HCT116 (cell line): Measurements from ENCODE around the gene ERCC6. TPM values are rescaled to one million over a fixed set of nuclear protein-coding genes. Genes with fewer than 3 reads are reported as not detected.

Experiments used
- ATAC-seq: fragments of 200-7000 bp; cut with Tn5 transposase; 2 replicates; pipeline ENCODE4 v1.9.1; 2020; ENCODE audit warnings: mild to moderate bottlenecking, moderate library complexity
- BruUV-seq: library from RNA; stranded (reverse); fragments of 400-500 nt; replicated peaks from 2 replicates; lab custom pipeline; 2021; lab: Mats Ljungman, UMichigan
- CTCF ChIA-PET: fragments of 300-600 bp; sonication (Branson Sonifier 250); formaldehyde crosslinking; loops from one replicate; lab custom pipeline; 2021; ENCODE audit warnings: antibody characterized with exemption; lab: Charles Lee
- POLR2A ChIA-PET: fragments of 300-600, 350-600 bp; sonication (Branson Sonifier 250); formaldehyde crosslinking; loops from one replicate; lab custom pipeline; 2021; ENCODE audit warnings: antibody characterized with exemption; lab: Charles Lee
- RAD21 ChIA-PET, 2 experiments: fragments of 300-600 bp; sonication (Branson Sonifier 250); formaldehyde crosslinking; loops; one replicate each; lab custom pipeline; 2023; ENCODE audit warnings: low total read pairs in 2 of 2; ENCODE audit not compliant: uncharacterized antibody in 2 of 2, unreplicated experiment in 2 of 2, low non-redundant PET in 1 of 2; lab: Charles Lee
- DNase-seq: peaks from one replicate; pipeline ENCODE4 v3.0.0-alpha.2; 2010; ENCODE audit warnings: low read depth, low spot score
- H2AFZ ChIP-seq: fragments of 200-600 bp; shearing (Covaris generic), sonication (generic); 2 replicates; pipeline ENCODE4 v1.6.1; 2017; ENCODE audit warnings: low read depth, mixed run types, mixed read lengths, antibody characterized with exemption, low read length; ENCODE audit not compliant: poor library complexity, severe bottlenecking
- H3K27ac ChIP-seq: 2 replicates; pipeline ENCODE4 v1.5.1; 2012; ENCODE audit warnings: low read depth, low read length
- H3K27me3 ChIP-seq: fragments of 200-600 bp; sonication (generic); 2 replicates; pipeline ENCODE4 v1.6.1; 2016; ENCODE audit warnings: mixed run types, low read length, mixed read lengths; ENCODE audit not compliant: insufficient read depth
- H3K36me3 ChIP-seq, 2 experiments: fragments of 200-500 bp in 1 of 2; fragments of 200-600 bp in 1 of 2; sonication (Bioruptor generic) in 1 of 2; sonication (generic) in 1 of 2; 2 replicates each; pipeline versions ENCODE4 v1.5.1 to v1.6.1; 2014 to 2016; ENCODE audit warnings: low read length in 2 of 2, inconsistent platforms in 1 of 2, mixed read lengths in 1 of 2, mixed run types in 1 of 2; ENCODE audit not compliant: insufficient read depth in 2 of 2, control insufficient read depth in 1 of 2
- H3K4me1 ChIP-seq, 2 experiments: fragments of 200-600 bp in 1 of 2; sonication (generic) in 1 of 2; 2 replicates each; pipeline versions ENCODE4 v1.5.1 to v1.6.1; 2012 to 2017; ENCODE audit warnings: low read length in 2 of 2, inconsistent platforms in 1 of 2, mild to moderate bottlenecking in 1 of 2, mixed read lengths in 1 of 2, mixed run types in 1 of 2, moderate library complexity in 1 of 2; ENCODE audit not compliant: insufficient read depth in 2 of 2, control insufficient read depth in 1 of 2
- H3K4me2 ChIP-seq: fragments of 200-600 bp; sonication (generic); 2 replicates; pipeline ENCODE4 v1.6.1; 2017; ENCODE audit warnings: mixed run types, low read length, mixed read lengths
- H3K4me3 ChIP-seq, 2 experiments: fragments of 200-600 bp in 1 of 2; sonication (generic) in 1 of 2; replicated peaks in 1 of 2; 2 replicates each; pipeline ENCODE4 v1.5.1; 2011 to 2016; ENCODE audit warnings: low read length in 2 of 2, control low read depth in 1 of 2, low read depth in 1 of 2, mild to moderate bottlenecking in 1 of 2, mixed read lengths in 1 of 2, mixed run types in 1 of 2
- H3K79me2 ChIP-seq: fragments of 200-600 bp; sonication (generic); 2 replicates; pipeline ENCODE4 v1.6.1; 2017; ENCODE audit warnings: mild to moderate bottlenecking, mixed run types, low read length, moderate library complexity, mixed read lengths; ENCODE audit not compliant: insufficient read depth
- H3K9ac ChIP-seq: fragments of 200-600 bp; sonication (generic); 2 replicates; pipeline ENCODE4 v1.6.1; 2016; ENCODE audit warnings: low read length, mixed read lengths
- H3K9me2 ChIP-seq: fragments of 200-600 bp; sonication (generic), shearing (Covaris generic); 2 replicates; pipeline ENCODE4 v1.6.1; 2017; ENCODE audit warnings: mixed run types, mild to moderate bottlenecking, moderate library complexity; ENCODE audit not compliant: insufficient read depth
- H3K9me3 ChIP-seq, 2 experiments: fragments of 200-500 bp in 1 of 2; fragments of 200-600 bp in 1 of 2; sonication (Bioruptor generic) in 1 of 2; sonication (generic) in 1 of 2; 2 replicates each; pipeline ENCODE4 v1.6.1; 2014 to 2017; ENCODE audit warnings: low read length in 2 of 2, mixed read lengths in 2 of 2, inconsistent platforms in 1 of 2, low read depth in 1 of 2, mild to moderate bottlenecking in 1 of 2, mixed run types in 1 of 2, moderate library complexity in 1 of 2; ENCODE audit not compliant: control insufficient read depth in 1 of 2, insufficient read depth in 1 of 2
- H4K20me1 ChIP-seq: fragments of 200-600 bp; sonication (generic), shearing (Covaris generic); 2 replicates; pipeline ENCODE4 v1.6.1; 2017; ENCODE audit warnings: mixed run types, mild to moderate bottlenecking, moderate library complexity; ENCODE audit not compliant: insufficient read depth
- CEBPB ChIP-seq: IDR thresholded peaks from 2 replicates; pipeline ENCODE4 v1.6.1; 2012; ENCODE audit warnings: low read depth
- ELF1 ChIP-seq: IDR thresholded peaks from 2 replicates; pipeline ENCODE4 v1.6.1; 2012; ENCODE audit warnings: low read depth, borderline replicate concordance
- FOSL1 ChIP-seq: IDR thresholded peaks from 2 replicates; pipeline ENCODE4 v1.6.1; 2012; ENCODE audit warnings: low read depth
- JUND ChIP-seq: IDR thresholded peaks from 2 replicates; pipeline ENCODE4 v1.6.1; 2012
- MAX ChIP-seq: IDR thresholded peaks from 2 replicates; pipeline ENCODE4 v1.6.1; 2012
- RAD21 ChIP-seq: IDR thresholded peaks from 2 replicates; pipeline ENCODE4 v1.6.1; 2012; ENCODE audit warnings: low read depth, mild to moderate bottlenecking
- ZFX ChIP-seq: fragments of 450-650 bp; IDR thresholded peaks from 2 replicates; pipeline ENCODE4 v1.6.1; 2017
- intact Hi-C: fragments of 100-400 bp; cut with micrococcal nuclease; formaldehyde crosslinking; loops from 2 replicates; pipeline ENCODE4 v1.10.0; 2022
- total RNA-seq: library from RNA; stranded (reverse); gene quantifications from one replicate; pipeline ENCODE4 v1.2.1, GENCODE V29; 2021; ENCODE audit not compliant: unreplicated experiment
- TF ChIP-seq, protein P1 (sequence below): IDR thresholded peaks from 2 replicates; pipeline ENCODE4 v1.6.1; 2012; ENCODE audit warnings: low read depth
- TF ChIP-seq, protein P2 (sequence below), 3 experiments: fragments of 200-600 bp in 1 of 3; sonication (generic) in 1 of 3; IDR thresholded peaks in 2 of 3; conservative IDR thresholded peaks in 1 of 3; 2 replicates each; pipeline ENCODE4 v1.5.1; 2012 to 2017; ENCODE audit warnings: low read depth in 2 of 3, low read length in 2 of 3, antibody characterized with exemption in 1 of 3, borderline replicate concordance in 1 of 3, control low read depth in 1 of 3, mild to moderate bottlenecking in 1 of 3, mixed read lengths in 1 of 3, mixed run types in 1 of 3, moderate library complexity in 1 of 3; ENCODE audit not compliant: insufficient read depth in 1 of 3

Gene ERCC6
- total RNA-seq, 1 experiment from 2014 or later = 16.4 TPM

DNA sequence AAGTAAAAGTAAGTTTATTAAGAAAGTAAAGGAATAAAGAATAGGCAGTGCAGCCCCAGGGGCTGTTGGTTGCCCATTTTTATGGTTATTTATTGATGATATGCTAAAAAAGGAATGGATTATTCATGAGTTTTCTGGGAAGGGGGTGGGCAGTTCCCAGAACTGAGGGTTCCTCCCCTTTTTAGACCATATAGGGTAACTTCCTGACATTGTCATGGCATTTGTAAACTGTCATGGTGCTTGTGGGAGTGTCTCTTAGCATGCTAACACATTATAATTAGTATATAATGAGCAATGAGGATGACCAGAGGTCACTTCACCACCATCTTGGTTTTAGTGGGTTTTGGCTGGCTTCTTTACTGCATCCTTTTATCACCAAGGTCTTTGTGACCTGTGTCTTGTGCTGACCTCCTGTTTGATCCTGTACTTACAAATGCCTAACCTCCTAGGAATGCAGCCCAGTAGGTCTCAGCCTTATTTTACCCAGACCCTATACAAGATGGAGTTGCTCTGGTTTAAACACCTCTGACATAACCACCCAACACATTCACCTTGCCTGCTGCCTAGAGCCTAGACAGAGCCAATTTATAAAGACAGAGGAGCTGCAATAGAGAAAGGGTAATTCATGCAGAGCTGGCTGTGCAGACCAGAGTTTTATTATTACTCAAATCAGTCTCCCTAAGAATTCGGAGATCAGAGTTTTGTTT lies 10.9 kb upstream of the ERCC6 start (continued):
- TF ChIP-seq ZFX = no peak
- TF ChIP-seq RAD21 = no peak
- TF ChIP-seq, protein P1, sequence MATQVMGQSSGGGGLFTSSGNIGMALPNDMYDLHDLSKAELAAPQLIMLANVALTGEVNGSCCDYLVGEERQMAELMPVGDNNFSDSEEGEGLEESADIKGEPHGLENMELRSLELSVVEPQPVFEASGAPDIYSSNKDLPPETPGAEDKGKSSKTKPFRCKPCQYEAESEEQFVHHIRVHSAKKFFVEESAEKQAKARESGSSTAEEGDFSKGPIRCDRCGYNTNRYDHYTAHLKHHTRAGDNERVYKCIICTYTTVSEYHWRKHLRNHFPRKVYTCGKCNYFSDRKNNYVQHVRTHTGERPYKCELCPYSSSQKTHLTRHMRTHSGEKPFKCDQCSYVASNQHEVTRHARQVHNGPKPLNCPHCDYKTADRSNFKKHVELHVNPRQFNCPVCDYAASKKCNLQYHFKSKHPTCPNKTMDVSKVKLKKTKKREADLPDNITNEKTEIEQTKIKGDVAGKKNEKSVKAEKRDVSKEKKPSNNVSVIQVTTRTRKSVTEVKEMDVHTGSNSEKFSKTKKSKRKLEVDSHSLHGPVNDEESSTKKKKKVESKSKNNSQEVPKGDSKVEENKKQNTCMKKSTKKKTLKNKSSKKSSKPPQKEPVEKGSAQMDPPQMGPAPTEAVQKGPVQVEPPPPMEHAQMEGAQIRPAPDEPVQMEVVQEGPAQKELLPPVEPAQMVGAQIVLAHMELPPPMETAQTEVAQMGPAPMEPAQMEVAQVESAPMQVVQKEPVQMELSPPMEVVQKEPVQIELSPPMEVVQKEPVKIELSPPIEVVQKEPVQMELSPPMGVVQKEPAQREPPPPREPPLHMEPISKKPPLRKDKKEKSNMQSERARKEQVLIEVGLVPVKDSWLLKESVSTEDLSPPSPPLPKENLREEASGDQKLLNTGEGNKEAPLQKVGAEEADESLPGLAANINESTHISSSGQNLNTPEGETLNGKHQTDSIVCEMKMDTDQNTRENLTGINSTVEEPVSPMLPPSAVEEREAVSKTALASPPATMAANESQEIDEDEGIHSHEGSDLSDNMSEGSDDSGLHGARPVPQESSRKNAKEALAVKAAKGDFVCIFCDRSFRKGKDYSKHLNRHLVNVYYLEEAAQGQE = no peak
- no peak for TF ChIP-seq FOSL1
- TF ChIP-seq CEBPB = no peak

DNA sequence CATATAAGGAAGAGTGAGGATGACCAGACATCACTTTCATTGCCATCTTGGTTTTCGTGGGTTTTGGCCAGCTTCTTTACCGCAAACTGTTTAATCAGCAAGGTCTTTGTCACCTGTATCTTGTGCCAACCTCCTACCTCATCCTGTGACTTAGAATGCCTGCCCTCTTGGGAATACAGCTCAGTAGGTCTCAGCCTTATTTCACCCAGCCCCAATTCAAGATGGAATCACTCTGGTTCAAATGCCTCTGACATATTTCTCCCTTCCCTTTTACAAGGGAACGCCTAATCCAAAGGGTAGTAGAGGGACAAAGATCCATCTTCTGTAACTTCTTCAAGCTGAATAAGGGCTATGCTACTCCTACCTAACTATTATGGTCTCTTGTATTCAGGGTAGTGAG lies 4.7 kb upstream of the ERCC6 start:
- no peak overlapping the region for H3K27ac ChIP-seq
- TF ChIP-seq JUND = no peak
- TF ChIP-seq MAX = no peak
- no peak for TF ChIP-seq FOSL1
- TF ChIP-seq CEBPB = no peak
- TF ChIP-seq, protein P2, sequence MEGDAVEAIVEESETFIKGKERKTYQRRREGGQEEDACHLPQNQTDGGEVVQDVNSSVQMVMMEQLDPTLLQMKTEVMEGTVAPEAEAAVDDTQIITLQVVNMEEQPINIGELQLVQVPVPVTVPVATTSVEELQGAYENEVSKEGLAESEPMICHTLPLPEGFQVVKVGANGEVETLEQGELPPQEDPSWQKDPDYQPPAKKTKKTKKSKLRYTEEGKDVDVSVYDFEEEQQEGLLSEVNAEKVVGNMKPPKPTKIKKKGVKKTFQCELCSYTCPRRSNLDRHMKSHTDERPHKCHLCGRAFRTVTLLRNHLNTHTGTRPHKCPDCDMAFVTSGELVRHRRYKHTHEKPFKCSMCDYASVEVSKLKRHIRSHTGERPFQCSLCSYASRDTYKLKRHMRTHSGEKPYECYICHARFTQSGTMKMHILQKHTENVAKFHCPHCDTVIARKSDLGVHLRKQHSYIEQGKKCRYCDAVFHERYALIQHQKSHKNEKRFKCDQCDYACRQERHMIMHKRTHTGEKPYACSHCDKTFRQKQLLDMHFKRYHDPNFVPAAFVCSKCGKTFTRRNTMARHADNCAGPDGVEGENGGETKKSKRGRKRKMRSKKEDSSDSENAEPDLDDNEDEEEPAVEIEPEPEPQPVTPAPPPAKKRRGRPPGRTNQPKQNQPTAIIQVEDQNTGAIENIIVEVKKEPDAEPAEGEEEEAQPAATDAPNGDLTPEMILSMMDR (IDR thresholded peaks at IDR 0.05 in 2 of 3, conservative IDR thresholded peaks at IDR 0.05 in 1 of 3; ENCODE audit: borderline replicate concordance in 1 of 3, insufficient read depth in 1 of 3, low read depth in 2 of 3, low read length in 2 of 3) = no peak
- TF ChIP-seq ELF1 = no peak
- H2AFZ ChIP-seq = no peak overlapping the region
- no peaks in the 10 kb centered on the region for H3K9me2 ChIP-seq
- no TSS peak for BruUV-seq
- no peak overlapping the region for H3K9ac ChIP-seq
- no peak overlapping the region for H3K4me2 ChIP-seq
- H3K9me3 ChIP-seq = no peaks in the 10 kb centered on the region
- no peak for ATAC-seq
- peaks cover 4 to 14% of the 10 kb centered on the region in 2 experiments; a peak in 3 of 4 replicates for H3K4me1 ChIP-seq
- no peaks in the 10 kb centered on the region for H3K79me2 ChIP-seq
- no peaks in the 10 kb centered on the region for H3K27me3 ChIP-seq
- no peaks in the 10 kb centered on the region for H4K20me1 ChIP-seq
- ChIA-PET RAD21 (no interaction called here), POLR2A (no interaction called here), CTCF (no interaction called here)
- intact Hi-C loops = no loop called here
- H3K36me3 ChIP-seq = no peaks in the 10 kb centered on the region
- no peak overlapping the region for H3K4me3 ChIP-seq
- DNase-seq = no peak
